HG03575 (cell line): ENCODE measurements around the gene IL20RA.

Experiments
- ATAC-seq: cut with Tn5 transposase; IDR thresholded peaks from one replicate; pipeline ENCODE4 v1.9.1; 2021; ENCODE audit not compliant: unreplicated experiment, insufficient number of reproducible peaks, low FRiP score; ENCODE audit errors: extremely low read depth

Gene IL20RA

GRCh38 chr6:136958168-136958567 is 86.6 kb downstream of the IL20RA start:
- no peak for ATAC-seq

DNA sequence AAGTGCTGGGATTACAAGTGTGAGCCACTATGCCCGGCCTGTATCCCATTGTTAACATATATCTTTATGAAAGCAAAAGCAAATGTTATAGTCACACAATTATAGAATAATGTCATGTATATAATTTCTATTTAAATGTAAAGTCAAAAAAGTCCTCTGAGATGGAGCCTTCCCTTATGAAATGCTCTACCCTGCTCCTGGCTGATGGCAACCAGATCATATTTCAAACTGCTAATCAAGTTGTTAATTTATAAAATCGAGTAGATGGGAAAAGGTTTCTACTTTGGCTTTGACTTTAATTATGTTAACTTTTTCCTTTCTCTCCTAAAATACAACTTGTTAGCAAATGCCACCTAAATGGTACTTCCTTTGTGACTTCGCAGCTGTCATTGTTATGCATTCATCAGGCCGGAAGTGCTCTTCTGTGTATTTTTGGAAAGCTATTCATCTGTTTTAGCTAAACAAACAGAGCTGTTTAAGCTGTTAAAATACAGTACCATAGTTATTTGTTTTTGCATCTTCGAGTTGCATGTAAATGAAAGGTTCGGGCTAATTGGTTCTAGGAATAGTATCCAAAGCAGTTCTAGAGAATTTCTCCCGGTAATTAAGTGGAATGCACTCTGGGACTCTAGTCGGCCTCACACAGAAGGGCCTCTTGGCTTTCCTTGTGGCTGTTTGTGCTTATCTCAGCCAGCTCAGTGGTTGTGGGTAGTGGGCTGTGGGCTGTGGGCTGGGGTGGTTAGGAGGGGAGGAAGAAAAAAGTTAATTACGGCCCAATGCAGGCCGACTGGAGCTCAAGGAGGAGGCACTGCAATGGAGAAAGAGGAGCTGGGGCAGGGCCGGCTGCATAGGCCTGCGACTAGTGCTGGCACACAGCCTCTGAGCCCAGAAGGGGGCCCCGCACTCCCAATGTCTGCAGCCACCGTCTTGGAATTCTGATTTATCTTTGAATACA is 87.9 kb downstream of the IL20RA start:
- ATAC-seq = no peak

- ATAC-seq = no peak
These were observed 89.6 kb downstream of the IL20RA start for GRCh38 chr6:136955123-136955522.

- no peak for ATAC-seq
These were observed 92.0 kb downstream of the IL20RA start for GRCh38 chr6:136952714-136953260.

DNA sequence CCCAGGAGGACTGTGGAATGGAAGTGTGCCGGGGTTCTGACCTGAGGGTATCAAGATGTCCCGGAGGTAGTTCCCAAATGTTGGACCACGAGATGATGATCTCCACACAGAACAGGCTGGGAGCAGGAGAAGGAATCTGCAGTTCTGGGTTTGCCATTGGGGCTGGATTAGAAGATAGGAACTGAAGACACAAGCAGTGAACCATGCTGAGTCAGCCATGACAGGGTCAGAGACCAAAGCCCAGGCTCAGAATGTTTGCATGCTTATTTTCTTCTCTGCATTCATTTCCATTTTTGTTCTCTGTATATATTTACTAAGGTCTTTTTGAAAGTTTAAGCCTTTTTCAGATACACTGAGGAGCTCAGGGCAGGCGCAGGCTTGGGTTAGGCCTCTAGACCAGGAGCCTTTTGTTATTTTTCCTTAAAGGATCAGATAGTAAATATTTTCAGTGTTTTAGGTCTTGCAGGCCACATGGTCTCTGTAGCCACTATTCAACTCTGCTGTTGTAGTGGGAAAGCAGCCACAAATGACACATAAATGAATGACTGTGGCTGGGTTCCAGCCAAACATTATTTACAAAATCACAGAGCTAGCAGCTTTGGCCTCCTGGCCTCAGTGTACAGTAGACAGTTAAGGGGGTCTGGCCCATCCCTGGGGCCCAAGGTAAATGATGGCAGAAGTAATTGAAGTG is 94.2 kb downstream of the IL20RA start:
- no peak for ATAC-seq
